ENCODE results near the gene PLEKHN1.

DNA sequence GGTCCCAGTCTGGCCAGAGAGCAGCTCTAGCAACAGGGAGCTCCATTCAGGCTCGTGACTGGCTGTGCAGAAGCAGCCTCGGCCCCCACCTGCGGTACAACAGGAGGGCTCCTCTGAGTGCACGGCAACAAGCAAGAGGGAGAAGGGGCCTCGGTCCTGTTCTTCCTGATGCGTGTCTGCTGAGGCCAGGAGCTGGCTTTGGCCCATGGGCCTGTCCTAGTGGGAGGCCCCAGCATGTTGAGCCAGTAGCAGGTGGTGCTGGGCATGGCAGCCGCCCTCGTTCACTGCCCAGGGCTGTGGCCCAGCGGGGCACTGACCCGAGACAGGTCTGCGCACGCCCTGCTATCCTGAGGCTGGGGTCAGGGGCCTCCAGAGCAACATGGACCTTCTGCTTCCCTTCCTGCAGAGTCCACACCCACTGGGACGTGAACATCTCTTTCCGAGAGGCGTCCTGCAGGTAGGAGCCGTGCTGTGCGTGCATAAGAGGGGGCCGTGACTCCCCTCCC is 35.6 kb upstream of the PLEKHN1 start:
- TF ChIP-seq, protein P1, sequence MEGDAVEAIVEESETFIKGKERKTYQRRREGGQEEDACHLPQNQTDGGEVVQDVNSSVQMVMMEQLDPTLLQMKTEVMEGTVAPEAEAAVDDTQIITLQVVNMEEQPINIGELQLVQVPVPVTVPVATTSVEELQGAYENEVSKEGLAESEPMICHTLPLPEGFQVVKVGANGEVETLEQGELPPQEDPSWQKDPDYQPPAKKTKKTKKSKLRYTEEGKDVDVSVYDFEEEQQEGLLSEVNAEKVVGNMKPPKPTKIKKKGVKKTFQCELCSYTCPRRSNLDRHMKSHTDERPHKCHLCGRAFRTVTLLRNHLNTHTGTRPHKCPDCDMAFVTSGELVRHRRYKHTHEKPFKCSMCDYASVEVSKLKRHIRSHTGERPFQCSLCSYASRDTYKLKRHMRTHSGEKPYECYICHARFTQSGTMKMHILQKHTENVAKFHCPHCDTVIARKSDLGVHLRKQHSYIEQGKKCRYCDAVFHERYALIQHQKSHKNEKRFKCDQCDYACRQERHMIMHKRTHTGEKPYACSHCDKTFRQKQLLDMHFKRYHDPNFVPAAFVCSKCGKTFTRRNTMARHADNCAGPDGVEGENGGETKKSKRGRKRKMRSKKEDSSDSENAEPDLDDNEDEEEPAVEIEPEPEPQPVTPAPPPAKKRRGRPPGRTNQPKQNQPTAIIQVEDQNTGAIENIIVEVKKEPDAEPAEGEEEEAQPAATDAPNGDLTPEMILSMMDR (conservative IDR thresholded peaks at IDR 0.05; ENCODE audit: low read depth, low read length) = no peak
- TF ChIP-seq EZH2 (IDR thresholded peaks at IDR 0.05; ENCODE audit: borderline replicate concordance, low read depth, low read length, poor library complexity, severe bottlenecking) = no peak

All from A673 (cell line).